Midbrain (tissue), 1 donor: ENCODE measurements around the gene ZRANB3.
"Not testable (repeated sequence)": the region's sequence is repeated elsewhere in the genome, so short reads cannot be mapped to it uniquely, and the experiment has no call there.

Experiments
- DNase-seq: peaks from one replicate; lab custom pipeline; 2025; lab: John Stamatoyannopoulos, UW

The ZRANB3 gene

DNA sequence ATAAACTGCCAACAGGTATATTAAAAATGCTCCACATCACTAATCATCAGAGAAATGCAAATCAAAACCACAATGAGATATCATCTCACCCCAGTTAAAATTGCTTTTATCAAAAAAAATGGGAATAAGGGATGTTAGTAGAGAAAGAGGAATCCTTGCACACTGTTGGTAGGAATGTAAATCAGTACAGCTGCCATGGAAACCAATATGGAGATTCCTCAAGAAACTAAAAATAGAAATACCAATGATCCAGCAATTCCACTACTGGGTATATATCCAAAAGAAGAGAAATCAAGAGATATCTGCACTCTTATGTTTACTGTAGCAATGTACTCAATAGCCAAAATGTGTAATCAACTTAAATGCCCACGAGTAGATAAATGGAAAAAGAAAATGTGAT lies 40.6 kb downstream of the ZRANB3 start:
- no peak for DNase-seq

GRCh38 chr2:135485441-135485840 lies 45.6 kb downstream of the ZRANB3 start:
- DNase-seq = no peak

GRCh38 chr2:135475128-135475527 lies 55.9 kb downstream of the ZRANB3 start:
- DNase-seq = no peak

DNA sequence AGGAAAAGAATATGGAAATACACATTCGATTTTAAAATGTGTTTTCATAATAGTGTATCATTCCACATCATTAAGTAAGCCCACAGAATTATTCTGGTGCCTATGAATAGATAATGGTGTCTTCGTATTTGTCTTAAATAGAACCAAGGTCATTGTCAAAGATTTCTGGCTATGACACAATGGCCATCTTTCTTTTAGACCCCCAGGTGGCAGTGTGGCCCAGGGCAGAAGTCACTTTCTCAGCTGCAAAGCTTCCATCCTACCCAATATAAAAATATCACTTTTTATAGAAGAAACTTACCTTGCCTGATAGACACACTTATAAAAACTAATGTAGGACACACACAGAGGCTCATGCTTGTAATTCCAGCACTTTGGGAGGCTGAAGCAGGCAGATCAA lies 57.5 kb downstream of the ZRANB3 start:
- DNase-seq = no peak

DNA sequence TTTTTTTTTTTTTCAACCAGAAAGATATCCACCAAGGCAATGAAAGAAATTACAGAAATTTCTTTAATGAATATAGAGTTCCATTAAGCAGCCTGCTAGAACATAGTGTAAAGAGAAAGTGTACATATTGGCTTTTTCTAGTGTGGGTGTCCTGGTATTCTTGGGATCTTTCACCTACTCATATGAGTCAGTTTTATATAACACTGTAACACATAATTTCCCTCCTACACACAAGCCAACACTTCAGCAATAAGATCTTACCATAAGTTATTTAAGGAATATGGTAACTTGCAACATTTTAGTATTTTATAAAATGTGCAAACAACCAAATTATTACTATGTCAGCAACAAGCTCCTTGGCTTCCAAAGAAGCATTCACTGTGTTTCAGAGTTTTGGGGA lies 59.9 kb downstream of the ZRANB3 start:
- DNase-seq = no peak

- DNase-seq = no peak
These were observed 73.7 kb downstream of the ZRANB3 start for GRCh38 chr2:135457279-135457678.

DNA sequence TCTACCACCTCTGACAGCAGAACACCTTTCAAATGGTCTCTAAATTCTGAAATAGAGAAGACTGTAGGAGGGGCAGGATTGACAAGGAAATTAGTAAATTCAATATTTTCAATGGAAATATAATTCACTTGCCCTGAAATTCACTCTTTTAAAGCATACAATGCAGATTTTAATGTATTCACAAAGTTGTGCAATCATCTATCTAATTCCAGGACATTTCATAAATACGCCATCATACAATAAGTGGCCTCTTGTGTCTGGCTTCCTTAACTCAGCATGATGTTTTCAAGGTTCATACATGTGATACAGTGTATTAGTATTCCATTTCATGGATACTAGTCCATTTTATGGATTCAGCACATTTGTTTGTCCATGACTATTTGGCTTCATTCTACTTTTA lies 74.2 kb downstream of the ZRANB3 start:
- DNase-seq = no peak

DNA sequence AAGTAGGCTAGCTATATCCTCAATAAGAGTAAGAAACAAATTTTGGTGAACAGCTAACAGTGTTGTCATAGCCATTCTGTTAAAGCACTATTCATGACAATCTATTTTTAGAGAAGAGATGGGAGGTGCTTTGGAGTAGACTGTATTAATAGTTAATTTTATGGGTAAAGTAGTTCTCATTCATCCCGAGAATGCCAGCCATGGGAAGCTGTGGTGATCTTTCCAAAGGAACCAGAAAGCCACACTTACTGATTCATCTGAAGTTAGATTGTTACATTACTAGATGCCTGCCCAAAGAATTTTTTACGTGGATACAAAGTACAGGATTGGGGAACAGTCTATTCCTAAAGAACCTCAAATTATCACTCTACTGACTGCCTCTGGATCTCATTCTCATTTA lies 74.6 kb downstream of the ZRANB3 start:
- DNase-seq = no peak

DNA sequence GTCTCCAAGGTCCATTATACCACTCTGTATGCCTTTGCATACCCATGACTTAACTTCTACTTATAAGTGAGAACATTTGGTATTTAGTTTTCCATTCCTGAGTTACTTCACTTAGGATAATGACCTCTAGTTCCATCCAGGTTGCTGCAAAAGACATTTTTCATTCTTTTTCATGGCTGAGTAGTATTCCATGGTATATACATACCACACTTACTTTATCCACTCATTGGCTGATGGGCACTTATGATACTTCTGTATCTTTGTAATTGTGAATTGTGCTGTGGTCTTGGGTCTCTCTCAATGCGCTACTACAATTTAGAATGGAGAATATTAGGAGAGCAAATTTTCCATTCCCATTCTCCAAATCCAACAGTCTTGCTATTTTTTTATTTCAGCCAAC lies 76.4 kb downstream of the ZRANB3 start:
- no peak for DNase-seq

DNA sequence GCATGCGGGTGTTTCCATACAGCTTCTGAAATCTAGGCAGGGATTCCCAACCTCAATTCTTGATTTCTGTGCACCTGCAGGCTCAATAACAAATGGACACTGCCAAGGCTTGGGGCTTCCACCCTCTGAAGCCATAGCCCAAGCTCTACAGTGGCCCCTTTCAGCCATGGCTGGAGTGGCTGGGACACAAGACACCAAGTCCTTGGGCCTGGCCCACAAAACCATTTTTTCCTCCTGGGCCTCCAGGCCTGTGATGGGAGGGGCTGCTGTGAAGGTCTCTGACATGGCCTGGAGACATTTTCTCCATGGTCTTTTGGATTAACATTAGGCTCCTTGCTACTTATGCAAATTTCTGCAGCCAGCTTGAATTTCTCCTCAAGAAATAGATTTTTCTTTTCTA lies 78.0 kb downstream of the ZRANB3 start:
- not testable (repeated sequence) for DNase-seq

DNA sequence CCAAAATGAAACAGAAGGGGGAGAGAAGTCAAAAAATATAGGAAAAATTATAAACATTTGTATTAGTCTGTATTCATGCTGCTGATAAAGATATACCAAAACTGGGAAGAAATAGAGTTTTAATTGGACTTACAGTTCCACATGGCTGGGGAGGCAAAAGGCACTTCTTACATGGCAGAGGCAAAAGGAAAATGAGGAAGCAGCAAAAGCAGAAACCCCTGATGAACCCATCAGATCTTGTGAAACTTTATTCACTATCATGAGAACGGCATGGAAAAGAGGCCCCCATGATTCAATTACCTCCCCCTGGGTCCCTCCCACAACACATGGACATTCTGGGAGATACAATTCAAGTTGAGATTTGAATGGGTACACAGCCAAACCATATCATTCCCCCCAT lies 79.1 kb downstream of the ZRANB3 start:
- no peak for DNase-seq

DNA sequence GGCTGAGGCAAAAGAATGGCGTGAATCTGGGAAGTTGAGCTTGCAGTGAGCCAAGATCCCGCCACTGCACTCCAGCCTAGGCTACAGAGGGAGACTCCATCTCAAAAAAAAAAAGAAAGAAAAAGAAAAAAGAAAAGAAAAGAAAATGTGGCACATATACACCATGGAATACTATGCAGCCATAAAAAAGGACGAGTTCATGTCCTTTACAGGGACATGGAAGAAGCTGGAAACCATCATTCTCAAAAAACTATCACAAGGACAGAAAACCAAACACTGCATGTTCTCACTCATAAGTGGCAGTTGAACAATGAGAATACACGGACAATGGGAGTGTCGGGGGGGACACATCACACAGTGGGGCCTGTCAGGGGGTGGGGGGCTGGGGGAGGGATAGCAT lies 88.0 kb downstream of the ZRANB3 start:
- not testable (repeated sequence) for DNase-seq

DNA sequence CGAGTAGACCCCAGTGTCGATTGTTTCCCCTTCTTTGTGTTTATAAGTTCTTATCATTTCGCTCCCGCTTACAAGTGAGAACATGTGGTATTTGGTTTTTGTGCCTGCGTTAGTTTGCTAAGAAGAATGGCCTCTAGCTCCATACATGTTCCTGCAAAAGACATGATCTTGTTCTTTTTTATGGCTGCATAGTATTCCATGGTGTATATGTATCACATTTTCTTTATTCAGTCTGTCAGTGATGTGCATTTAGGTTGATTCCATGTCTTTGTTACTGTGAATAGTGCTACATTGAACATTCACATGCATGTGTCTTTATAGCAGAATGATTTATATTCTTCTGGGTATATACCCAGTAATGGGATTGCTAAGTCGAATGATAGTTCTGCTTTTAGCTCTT lies 95.9 kb downstream of the ZRANB3 start:
- not testable (repeated sequence) for DNase-seq

GRCh38 chr2:135424849-135425248 lies 106.2 kb downstream of the ZRANB3 start:
- no peak for DNase-seq

- DNase-seq = no peak
These were observed 108.1 kb downstream of the ZRANB3 start for GRCh38 chr2:135422898-135423297.

DNA sequence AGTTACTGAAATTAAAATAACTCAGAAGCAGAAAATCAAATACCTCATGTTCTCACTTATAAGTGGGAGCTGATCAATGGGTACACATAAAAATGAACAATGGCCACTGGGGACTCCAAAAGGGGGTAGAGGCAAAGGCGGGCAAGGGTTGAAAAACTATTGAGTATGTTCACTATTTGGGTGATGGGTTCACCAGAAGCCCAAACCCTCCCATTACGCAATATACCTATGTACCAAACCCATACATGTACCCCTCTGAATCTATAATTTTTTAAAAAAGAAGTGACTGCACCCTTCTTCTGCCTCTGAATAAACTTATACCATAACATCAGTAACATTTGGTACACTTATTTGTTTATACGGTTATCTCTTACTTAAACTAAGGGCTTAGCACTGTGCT lies 119.4 kb downstream of the ZRANB3 start:
- DNase-seq = no peak

DNA sequence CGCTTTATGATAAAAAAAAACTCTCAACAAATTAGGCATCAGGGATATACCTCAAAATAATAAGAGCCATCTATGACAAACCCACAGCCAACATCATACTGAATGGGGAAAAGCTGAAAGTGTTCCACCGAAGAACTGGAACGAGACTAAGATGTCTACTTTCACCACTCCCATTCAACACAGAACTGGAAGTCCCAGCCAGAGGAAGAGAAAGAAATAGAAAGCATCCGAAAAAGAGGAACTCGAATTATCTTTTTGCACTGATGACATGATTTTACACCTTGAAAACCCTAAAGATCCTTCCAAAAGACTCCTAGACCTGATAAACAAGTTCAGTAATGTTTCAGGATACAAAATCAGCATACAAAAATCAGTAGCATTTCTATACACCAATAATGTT lies 121.6 kb downstream of the ZRANB3 start:
- DNase-seq = no peak

GRCh38 chr2:135396259-135396658 lies 134.8 kb downstream of the ZRANB3 start:
- not testable (repeated sequence) for DNase-seq

GRCh38 chr2:135386993-135387392 lies 144.0 kb downstream of the ZRANB3 start:
- DNase-seq = no peak

GRCh38 chr2:135378591-135378990 lies 152.4 kb downstream of the ZRANB3 start:
- no peak for DNase-seq

DNA sequence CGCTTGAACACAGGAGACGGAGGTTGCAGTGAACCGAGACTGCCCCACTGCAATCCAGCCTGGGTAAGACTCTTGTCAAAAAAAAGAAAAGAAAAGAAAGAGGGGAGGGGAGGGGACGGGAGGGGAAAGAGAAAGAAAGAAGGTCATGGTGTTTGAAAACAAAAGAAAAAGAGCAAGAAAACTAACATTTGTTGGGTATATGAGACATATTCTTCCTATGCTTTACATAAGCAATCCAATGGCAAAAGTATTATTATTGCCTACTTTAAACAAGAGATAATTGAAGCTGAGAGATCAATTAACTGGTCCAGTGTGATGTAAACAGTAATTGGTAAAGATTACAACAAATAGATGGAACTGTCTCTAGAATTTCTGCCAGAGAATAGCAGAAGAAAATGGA lies 157.3 kb downstream of the ZRANB3 start:
- DNase-seq = no peak

- no peak for DNase-seq
These were observed 181.1 kb downstream of the ZRANB3 start for GRCh38 chr2:135349941-135350340.

- not testable (repeated sequence) for DNase-seq
These were observed 182.8 kb downstream of the ZRANB3 start for GRCh38 chr2:135348096-135348704.

DNA sequence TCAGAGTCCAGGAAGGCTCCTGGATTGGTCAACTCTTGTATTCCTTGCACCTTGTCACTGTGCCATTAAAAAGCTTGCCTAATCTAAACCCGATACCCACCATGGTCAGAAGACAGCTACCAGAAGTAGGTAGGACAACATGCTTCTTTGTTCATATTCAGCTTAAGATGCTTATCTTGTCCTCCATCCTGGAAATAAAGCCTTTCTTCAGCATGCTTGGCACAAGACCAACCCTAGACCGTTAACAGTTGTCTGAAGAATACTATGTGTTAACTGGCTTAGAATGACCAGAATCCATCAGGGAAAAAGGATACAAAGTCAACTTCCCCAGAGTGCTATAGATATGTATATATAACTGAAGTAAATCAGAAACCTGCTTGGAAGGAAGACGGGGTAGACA lies 193.9 kb downstream of the ZRANB3 start:
- no peak for DNase-seq

- DNase-seq = no peak
These were observed 195.8 kb downstream of the ZRANB3 start for GRCh38 chr2:135335256-135335655.
